KOPT-K1 (cell line): ENCODE data around the gene PLAC1.

Experiments used
- H3K27ac ChIP-seq: fragments of 200-600 bp; sonication (generic); 2 replicates; pipeline ENCODE4 v1.5.1; 2016; ENCODE audit warnings: antibody characterized with exemption, mild to moderate bottlenecking, low read depth, low read length; ENCODE audit not compliant: poor library complexity, severe bottlenecking
- H3K36me3 ChIP-seq: fragments of 200-600 bp; sonication (generic); 2 replicates; pipeline ENCODE4 v1.5.1; 2017; ENCODE audit warnings: antibody characterized with exemption, mild to moderate bottlenecking, low read length, moderate library complexity; ENCODE audit not compliant: insufficient read depth
- H3K9me3 ChIP-seq: fragments of 200-600 bp; sonication (generic); 2 replicates; pipeline ENCODE4 v1.5.1; 2017; ENCODE audit warnings: antibody characterized with exemption, low read length, mild to moderate bottlenecking; ENCODE audit not compliant: insufficient read depth, poor library complexity, severe bottlenecking

Gene PLAC1

GRCh38 chrX:134679644-134680043 is 21.4 kb upstream of the PLAC1 start:
- H3K9me3 ChIP-seq, result no peaks in the 10 kb centered on the region
- no peak overlapping the region for H3K27ac ChIP-seq
- H3K36me3 ChIP-seq, result no peaks in the 10 kb centered on the region

DNA sequence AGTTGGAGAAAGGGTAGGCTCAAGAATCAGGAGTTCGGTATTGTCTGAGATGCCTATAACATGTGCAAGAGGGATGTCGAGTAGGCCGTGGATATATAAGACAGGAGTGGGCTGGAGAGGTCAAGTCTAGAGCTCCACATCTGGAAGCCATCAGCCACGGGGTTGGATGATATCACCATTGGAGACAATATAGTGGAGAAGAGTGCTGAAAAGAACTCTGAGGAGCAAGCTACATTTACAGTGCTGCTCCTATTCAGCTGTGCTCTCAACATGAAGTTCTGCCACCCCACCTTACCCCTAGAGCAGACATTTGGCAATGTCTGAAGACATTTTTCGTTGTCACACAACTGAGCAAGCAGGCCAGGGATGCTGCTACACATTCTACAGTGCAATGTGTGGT is 20.9 kb upstream of the PLAC1 start:
- Histone ChIP-seq H3K9me3 (no peaks in the 10 kb centered on the region), H3K27ac (no peak overlapping the region), H3K36me3 (no peaks in the 10 kb centered on the region)

DNA sequence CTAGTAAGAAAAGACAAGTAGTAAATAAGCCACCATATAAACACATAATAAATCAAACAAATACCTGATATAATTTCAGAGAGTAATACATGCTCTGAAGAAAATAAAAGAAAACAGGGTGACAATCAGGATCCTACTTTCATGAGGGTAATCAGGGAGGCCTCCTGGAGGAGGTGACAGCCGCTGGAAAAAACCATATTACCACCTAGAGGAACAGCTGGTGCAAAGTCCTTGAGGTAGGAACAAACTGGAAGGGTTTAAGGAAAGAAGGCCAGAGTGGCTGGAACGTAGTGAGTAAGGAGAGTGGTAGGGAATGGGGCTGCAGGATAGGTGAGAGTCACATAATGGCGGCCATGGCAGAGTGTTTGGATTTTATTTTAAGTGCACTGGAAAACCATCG is 19.1 kb upstream of the PLAC1 start:
- Histone ChIP-seq H3K27ac (no peak overlapping the region), H3K9me3 (no peaks in the 10 kb centered on the region)

DNA sequence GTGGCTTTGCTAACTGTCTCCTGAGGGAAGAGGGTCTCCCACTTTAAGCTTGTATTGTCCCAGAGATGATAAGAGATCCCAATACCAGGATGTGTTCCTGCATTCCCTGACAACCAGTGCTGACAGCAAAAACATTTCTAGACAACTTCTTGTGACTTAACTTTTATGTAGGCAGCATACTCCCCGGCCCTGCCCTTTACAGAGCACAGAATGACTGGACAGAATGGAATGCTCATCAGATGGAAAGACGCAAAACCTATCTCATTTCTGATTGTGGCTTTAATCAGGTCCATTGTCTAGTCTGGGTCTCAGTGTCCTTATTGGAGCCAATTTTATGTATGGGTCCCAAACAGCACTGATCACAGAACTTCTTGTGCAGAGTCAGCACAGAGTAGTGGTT is 18.2 kb upstream of the PLAC1 start:
- Histone ChIP-seq H3K36me3 (no peaks in the 10 kb centered on the region), H3K9me3 (no peaks in the 10 kb centered on the region), H3K27ac (no peak overlapping the region)

More for the DNA sequence above, 19.1 kb upstream of the PLAC1 start:
- no peaks in the 10 kb centered on the region for H3K36me3 ChIP-seq

DNA sequence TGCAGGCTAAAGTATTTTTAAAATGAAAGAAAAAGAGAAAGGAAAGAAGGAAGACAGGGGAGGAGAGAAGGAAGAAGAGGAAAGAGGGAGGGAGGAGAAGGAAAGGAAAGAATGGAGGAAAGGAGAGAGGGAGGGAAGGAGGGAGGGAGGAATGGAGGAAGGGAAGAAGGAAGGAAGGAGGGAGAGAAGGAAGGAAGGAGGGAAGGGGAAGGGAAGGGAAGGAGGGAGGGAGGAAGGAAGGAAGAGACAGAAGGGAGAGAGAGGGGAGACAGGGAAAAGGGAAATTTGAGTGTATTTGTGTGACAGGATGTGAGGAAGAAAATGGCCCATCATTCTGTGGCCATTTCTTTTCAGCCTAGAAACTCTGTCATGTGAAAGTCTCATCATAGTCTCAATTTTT is 14.9 kb upstream of the PLAC1 start:
- no peak overlapping the region for H3K27ac ChIP-seq
- H3K9me3 ChIP-seq, result no peaks in the 10 kb centered on the region
- no peaks in the 10 kb centered on the region for H3K36me3 ChIP-seq

DNA sequence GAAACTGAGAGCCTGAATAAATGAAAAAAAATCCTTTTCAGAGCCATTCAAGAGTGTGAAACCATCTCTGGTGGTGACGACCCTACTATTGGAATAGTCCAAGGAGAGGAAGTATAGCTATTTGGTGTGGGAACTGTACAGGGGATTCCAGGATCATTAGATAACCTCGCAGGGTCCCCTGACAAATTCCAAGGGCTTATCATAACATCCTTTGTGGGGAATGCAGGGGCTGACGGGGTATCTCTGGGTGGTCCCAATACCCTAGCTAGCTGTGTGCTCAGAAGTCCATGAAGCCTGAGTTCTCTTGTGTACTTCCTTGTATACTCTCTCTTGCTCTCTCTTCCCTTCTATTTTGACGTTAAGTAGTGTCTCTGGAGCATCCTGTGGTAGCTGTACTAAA is 13.8 kb upstream of the PLAC1 start:
- H3K9me3 ChIP-seq, result no peaks in the 10 kb centered on the region
- no peak overlapping the region for H3K27ac ChIP-seq

GRCh38 chrX:134671294-134671693 is 13.0 kb upstream of the PLAC1 start:
- no peaks in the 10 kb centered on the region for H3K9me3 ChIP-seq
- H3K27ac ChIP-seq, result no peak overlapping the region

More for the DNA sequence above, 13.8 kb upstream of the PLAC1 start:
- no peaks in the 10 kb centered on the region for H3K36me3 ChIP-seq

DNA sequence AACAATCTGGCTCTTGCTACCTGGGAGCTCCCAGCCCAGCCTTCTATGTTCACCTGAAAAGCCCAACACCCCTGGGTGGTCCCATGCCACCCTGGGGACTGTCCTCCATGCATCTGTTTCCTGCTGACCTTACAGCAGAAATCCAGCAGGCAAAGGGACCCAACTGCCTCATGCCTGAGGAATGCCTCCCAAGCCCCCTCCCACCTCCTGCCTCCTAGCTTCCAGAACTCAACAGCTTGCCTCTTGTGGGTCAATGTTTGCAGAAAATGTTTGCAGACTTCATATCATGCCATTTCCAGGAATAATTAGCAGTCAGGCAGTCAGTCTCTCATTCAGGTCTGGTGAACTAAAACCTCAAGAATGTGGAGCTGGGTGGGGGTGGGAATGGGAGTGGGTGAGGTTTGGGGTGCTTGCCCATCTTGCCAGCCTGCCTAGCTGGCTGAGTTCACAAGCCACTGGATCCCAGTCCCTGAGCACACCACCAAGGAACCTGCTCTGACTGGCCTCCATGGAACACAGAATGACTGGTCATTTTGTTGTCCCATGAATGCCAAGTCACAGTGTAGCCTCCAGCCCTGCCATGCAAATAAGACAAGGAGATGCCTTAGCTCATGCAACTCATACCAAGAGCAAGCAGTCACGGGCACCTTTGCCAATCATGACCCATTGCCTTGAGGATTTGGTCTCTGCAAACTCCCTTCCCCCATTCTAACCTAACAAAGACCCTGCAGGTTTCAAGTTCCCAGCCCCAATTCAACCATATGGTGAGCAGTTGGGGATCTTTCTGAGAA is 12.1 kb upstream of the PLAC1 start:
- H3K36me3 ChIP-seq, result no peaks in the 10 kb centered on the region
- no peak overlapping the region for H3K27ac ChIP-seq
- no peaks in the 10 kb centered on the region for H3K9me3 ChIP-seq

More at GRCh38 chrX:134671294-134671693, 13.0 kb upstream of the PLAC1 start:
- H3K36me3 ChIP-seq, result no peaks in the 10 kb centered on the region

- Histone ChIP-seq H3K9me3 (no peaks in the 10 kb centered on the region), H3K27ac (no peak overlapping the region), H3K36me3 (no peaks in the 10 kb centered on the region)
Observed at GRCh38 chrX:134669378-134670098, 11.3 kb upstream of the PLAC1 start.

- no peaks in the 10 kb centered on the region for H3K36me3 ChIP-seq
- H3K27ac ChIP-seq, result no peak overlapping the region
- H3K9me3 ChIP-seq, result no peaks in the 10 kb centered on the region
Observed at GRCh38 chrX:134664202-134664601, 5.9 kb upstream of the PLAC1 start.

- H3K9me3 ChIP-seq, result no peaks in the 10 kb centered on the region
- H3K36me3 ChIP-seq, result no peaks in the 10 kb centered on the region
- H3K27ac ChIP-seq, result no peak overlapping the region
Observed at GRCh38 chrX:134661295-134661694, 3.0 kb upstream of the PLAC1 start.

DNA sequence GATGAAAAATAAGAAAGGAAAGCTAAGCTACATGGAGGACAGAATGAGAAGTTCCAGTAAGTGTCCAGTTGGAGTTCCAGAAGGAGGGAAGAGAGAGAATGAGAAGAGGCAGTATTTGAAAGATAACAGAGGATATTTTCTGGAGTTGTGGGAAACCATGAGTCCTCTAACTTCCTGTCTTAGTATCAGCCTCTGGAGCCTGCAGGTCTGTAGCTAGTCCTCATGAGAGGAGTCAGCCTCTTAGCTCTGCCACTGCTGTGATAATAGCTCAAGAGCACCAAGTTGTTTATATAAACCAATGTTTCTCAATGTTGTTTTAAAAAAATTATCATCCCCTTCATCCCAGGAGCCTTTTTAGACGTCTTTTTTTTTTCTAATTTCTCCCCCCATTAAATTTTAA is 2.4 kb upstream of the PLAC1 start:
- no peak overlapping the region for H3K27ac ChIP-seq
- H3K9me3 ChIP-seq, result no peaks in the 10 kb centered on the region
- H3K36me3 ChIP-seq, result no peaks in the 10 kb centered on the region

GRCh38 chrX:134659761-134660160 is 1.5 kb upstream of the PLAC1 start:
- Histone ChIP-seq H3K27ac (no peak overlapping the region), H3K36me3 (no peaks in the 10 kb centered on the region)

GRCh38 chrX:134658760-134659023 is 421 bp upstream of the PLAC1 start:
- Histone ChIP-seq H3K27ac (no peak overlapping the region), H3K9me3 (no peaks in the 10 kb centered on the region)

More at GRCh38 chrX:134659761-134660160, 1.5 kb upstream of the PLAC1 start:
- no peaks in the 10 kb centered on the region for H3K9me3 ChIP-seq

GRCh38 chrX:134654398-134655012 is 3.8 kb downstream of the PLAC1 start:
- no peaks in the 10 kb centered on the region for H3K36me3 ChIP-seq
- H3K27ac ChIP-seq, result no peak overlapping the region
- H3K9me3 ChIP-seq, result no peaks in the 10 kb centered on the region

More at GRCh38 chrX:134658760-134659023, 421 bp upstream of the PLAC1 start:
- no peaks in the 10 kb centered on the region for H3K36me3 ChIP-seq
